Right lobe of liver (tissue), 6 donors: ENCODE results near the gene ZNF697. TPM values are rescaled to one million over a fixed set of nuclear protein-coding genes. Genes with fewer than 3 reads are reported as not detected.

ENCODE experiments used
- ATAC-seq, 4 donors: fragments of 200-7000 bp; cut with Tn5 transposase; one replicate each; pipeline ENCODE4 v1.9.1; 2020; ENCODE audit warnings: mild to moderate bottlenecking in 4 of 4, moderate library complexity in 4 of 4
- DNase-seq, 3 donors: peaks; one replicate each; pipeline ENCODE4 v3.0.0-alpha.2; 2020
- H3K27ac ChIP-seq, 3 donors: fragments of 200-600 bp; one replicate each; pipeline ENCODE4 v1.8.0; 2022
- H3K27me3 ChIP-seq, 2 donors: fragments of 200-600 bp; one replicate each; pipeline ENCODE4 v1.8.0; 2022
- H3K36me3 ChIP-seq, 4 donors: fragments of 200-600 bp; sonication (generic) in 1 of 4; one replicate each; pipeline versions ENCODE4 v1.5.1 to v1.8.0; 2017 to 2022; ENCODE audit warnings: control low read depth in 1 of 4
- H3K4me1 ChIP-seq, 4 donors: fragments of 200-600 bp; sonication (generic) in 1 of 4; one replicate each; pipeline versions ENCODE4 v1.5.1 to v1.8.0; 2017 to 2022; ENCODE audit warnings: control low read depth in 1 of 4
- H3K4me3 ChIP-seq, 3 donors: fragments of 200-600 bp; one replicate each; pipeline ENCODE4 v1.8.0; 2022
- H3K9me3 ChIP-seq, 4 donors: fragments of 200-600 bp; sonication (generic) in 1 of 4; one replicate each; pipeline versions ENCODE4 v1.5.1 to v1.8.0; 2017 to 2022; ENCODE audit warnings: control low read depth in 1 of 4
- CTCF ChIP-seq, 4 donors: fragments of 200-600 bp in 3 of 4; fragments of 450-650 bp in 1 of 4; IDR thresholded peaks; one replicate each; pipeline versions ENCODE4 v1.5.1 to v1.8.0; 2016 to 2022; ENCODE audit warnings: antibody characterized with exemption in 4 of 4, mild to moderate bottlenecking in 2 of 4
- POLR2A ChIP-seq: fragments of 450-650 bp; IDR thresholded peaks from one replicate; pipeline ENCODE4 v1.6.1; 2017; ENCODE audit warnings: antibody characterized with exemption, mild to moderate bottlenecking
- WGBS: methylation state at CpG from one replicate; pipeline ENCODE4 v1.1.6; 2018; ENCODE audit warnings: low coverage, low lambda C conversion rate; ENCODE audit not compliant: insufficient coverage; ENCODE audit errors: missing lambda C conversion rate; 5-methylcytosine and 5-hydroxymethylcytosine counted together
- intact Hi-C, 2 donors: fragments of 100-400 bp; cut with DNase I; formaldehyde crosslinking; loops; one replicate each; pipeline versions ENCODE4 v1.11.2 to v1.14.1; 2022
- total RNA-seq, 6 experiments: library from RNA; depleted of rRNA in 2 of 6; stranded (reverse); fragments of >200 nt in 2 of 6; fragmentation: NEBNext Ultra II Directional in 3 of 6; extraction: Animal tissue kit (Norgen Biotek cat#: 25700) in 3 of 6; gene quantifications; one replicate each; pipeline versions ENCODE4 v1.1.0 to v1.2.4, GENCODE V29; 2016 to 2023
- donor health status: DM: no; HTN: yes; CAD: no.
- donor health status: DM: no; HTN: no; CAD: no.
- donor health status: DM: no; HTN: no; CAD: no.
- donor health status: DM: no; HTN: yes; CAD: no.
- donor health status: DM: no; HTN: yes; CAD: no.

The ZNF697 gene
- total RNA-seq, 6 experiments from 2014 or later: 2.6 to 6.9 (median 3.4) TPM

GRCh38 chr1:119676571-119677206 is 28.6 kb upstream of the ZNF697 start:
- Histone ChIP-seq H3K27me3 (no peaks in the 10 kb centered on the region), H3K36me3 (no peaks in the 10 kb centered on the region), H3K4me1 (peaks cover 0 to 18% (median 1%) of the 10 kb centered on the region in 4 donors), H3K9me3 (no peaks in the 10 kb centered on the region), H3K4me3 (peak overlapping the region in 2 of 3 donors; percentile 36 to 40), H3K27ac (peak overlapping the region; percentile 56 to 91 (median 86))
- ATAC-seq (peak; percentile 69 to 77 (median 72)), DNase-seq (peak in 2 of 3 donors; percentile 48 to 62)
- 34% methylated on average over 3 of the region's 8 CpGs for WGBS
- no peak for TF ChIP-seq POLR2A
- peak; percentile 15 to 55 (median 32) for TF ChIP-seq CTCF (IDR thresholded peaks at IDR 0.05)
- intact Hi-C loops: no loop called here

DNA sequence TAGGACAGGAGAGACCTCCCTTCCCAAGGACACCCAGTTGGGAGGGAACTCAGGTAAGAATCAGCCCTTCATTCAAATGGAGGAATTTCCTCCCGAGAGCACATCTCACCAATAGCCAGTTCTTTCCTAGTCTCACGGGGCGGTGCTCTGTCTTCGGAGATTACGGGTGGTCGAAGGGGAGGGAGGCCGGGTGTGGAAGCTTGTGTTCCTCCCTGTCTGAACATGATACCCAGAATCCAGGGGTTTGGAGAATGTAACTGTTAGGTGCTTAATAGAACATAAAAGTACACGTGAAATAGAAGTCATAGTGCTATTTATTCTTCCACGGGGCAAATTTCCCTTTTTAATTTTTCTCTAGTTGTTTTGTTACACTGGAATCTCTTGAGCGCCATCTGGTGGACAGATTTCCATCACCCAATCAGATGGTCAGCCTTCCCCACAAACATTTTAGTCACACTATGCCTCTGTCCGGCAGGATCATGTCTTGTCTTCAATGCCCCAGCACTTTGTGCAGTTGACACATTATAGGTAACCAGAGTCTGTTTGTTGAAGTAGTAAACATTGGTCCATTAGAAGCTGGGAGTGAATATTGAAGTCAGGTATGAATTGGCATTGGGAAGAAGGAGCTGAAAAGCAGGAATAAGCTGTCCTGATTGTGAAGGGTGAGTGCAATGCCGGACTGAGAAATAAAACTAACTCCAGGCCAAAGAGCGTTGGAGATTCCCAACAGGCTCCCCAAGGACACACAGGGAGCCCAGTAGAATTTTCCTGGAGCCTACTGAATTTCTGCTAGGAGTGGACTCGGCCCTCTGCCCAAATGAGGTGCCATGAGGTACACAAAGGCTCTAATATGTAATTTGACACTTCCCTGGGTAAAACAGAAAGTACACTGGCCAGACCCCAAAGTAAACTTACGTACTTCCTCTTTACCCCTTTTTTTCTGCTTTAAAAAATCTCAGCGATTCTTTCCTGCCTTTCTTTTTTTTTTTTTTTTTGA is 27.6 kb upstream of the ZNF697 start:
- TF ChIP-seq CTCF (IDR thresholded peaks at IDR 0.05) (peak; percentile 83 to 91 (median 88)), POLR2A (no peak)
- WGBS: 8% methylated on average over 14 of the region's 16 CpGs
- peak overlapping the region; percentile 56 to 91 (median 86) for H3K27ac ChIP-seq

GRCh38 chr1:119674835-119675289 is 26.8 kb upstream of the ZNF697 start:
- ATAC-seq (peak; percentile 33 to 83 (median 69)), DNase-seq (peak in 2 of 3 donors; percentile 65 to 90)
- WGBS: 13% methylated on average over 6 of the region's 6 CpGs
- intact Hi-C loops: no loop called here
- Histone ChIP-seq H3K27me3 (no peaks in the 10 kb centered on the region), H3K9me3 (no peaks in the 10 kb centered on the region), H3K4me3 (peak overlapping the region; percentile 34 to 40 (median 36)), H3K4me1 (peaks cover 0 to 18% (median 1%) of the 10 kb centered on the region in 4 donors), H3K36me3 (no peaks in the 10 kb centered on the region), H3K27ac (peak overlapping the region; percentile 49 to 91 (median 86))
- no peak for TF ChIP-seq POLR2A
- TF ChIP-seq CTCF (IDR thresholded peaks at IDR 0.05): peak in 3 of 4 donors; percentile 62 to 91 (median 66)

More for the DNA sequence above, 27.6 kb upstream of the ZNF697 start:
- H3K4me3 ChIP-seq: peak overlapping the region; percentile 34 to 40 (median 36)
- no peaks in the 10 kb centered on the region for H3K27me3 ChIP-seq
- H3K4me1 ChIP-seq: peaks cover 0 to 18% (median 1%) of the 10 kb centered on the region in 4 donors
- ATAC-seq (peak; percentile 69 to 72 (median 70)), DNase-seq (peak; percentile 66 to 89 (median 82))
- no peaks in the 10 kb centered on the region for H3K9me3 ChIP-seq
- intact Hi-C loops: no loop called here
- H3K36me3 ChIP-seq: no peaks in the 10 kb centered on the region

DNA sequence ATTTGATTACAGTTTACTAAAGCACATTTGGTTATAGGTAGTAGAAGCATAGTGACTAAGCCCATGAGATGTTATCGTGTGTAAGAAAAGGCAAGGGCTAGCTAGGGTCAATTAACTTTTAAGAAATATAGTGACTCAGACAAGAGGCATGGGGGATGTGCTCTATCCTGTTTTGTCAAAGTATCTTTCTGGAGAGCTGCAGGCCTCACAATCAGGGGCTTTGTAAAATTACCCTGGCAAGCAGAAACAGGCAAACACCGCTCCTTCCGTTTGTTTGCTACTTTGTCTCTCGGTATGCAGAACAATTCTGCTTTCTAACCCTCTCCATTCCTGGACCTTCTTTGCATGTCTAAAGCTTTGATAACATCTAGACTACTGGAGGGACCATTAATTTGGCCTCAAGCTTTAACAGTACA is 26.1 kb upstream of the ZNF697 start:
- Histone ChIP-seq H3K27me3 (no peaks in the 10 kb centered on the region), H3K27ac (no peak overlapping the region), H3K4me3 (no peak overlapping the region), H3K9me3 (no peaks in the 10 kb centered on the region), H3K4me1 (peaks cover 0 to 18% (median 1%) of the 10 kb centered on the region in 4 donors), H3K36me3 (no peaks in the 10 kb centered on the region)
- ATAC-seq (no peak), DNase-seq (no peak)
- TF ChIP-seq POLR2A (no peak), CTCF (IDR thresholded peaks at IDR 0.05) (no peak)
- intact Hi-C loops: no loop called here
- WGBS: no CpG with 5 or more reads among the region's 4 CpGs
